ENCODE results near the gene CLEC5A. TPM values are rescaled to one million over a fixed set of nuclear protein-coding genes. Genes with fewer than 3 reads are reported as not detected.

Gene CLEC5A
- total and polyA plus RNA-seq, 2 donors (not counting 1 experiment from before 2014, with no cell fraction given), result 0.03 to 0.47 TPM

DNA sequence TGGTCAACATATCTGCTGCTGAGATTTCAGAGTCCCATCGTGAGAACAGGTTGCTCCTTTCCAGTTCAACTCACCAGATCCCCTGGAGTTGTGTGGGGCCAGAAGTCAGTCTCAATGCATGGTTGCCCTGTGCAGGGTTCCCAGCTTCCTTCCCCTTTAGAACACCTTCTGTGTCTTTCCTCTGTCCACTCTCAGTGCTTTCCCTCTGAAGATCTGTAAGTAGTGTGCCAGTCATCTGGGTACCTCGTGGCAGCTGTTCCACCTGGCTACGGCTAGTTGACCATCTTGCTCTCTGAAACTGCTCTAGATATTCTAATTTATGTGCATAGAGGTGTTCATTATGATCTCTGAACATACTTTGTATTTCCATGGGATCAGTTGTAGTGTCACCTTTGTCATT lies 69.4 kb downstream of the CLEC5A start:
- Histone ChIP-seq H4K20me1 (ENCODE audit: control insufficient read depth, insufficient read depth, low read length, poor library complexity, severe bottlenecking) (no peaks in the 10 kb centered on the region), H3K9ac (ENCODE audit: low read length) (no peak overlapping the region), H3K79me2 (ENCODE audit: control insufficient read depth, insufficient read depth, low read length) (no peaks in the 10 kb centered on the region), H3K27me3 (replicated peaks in 1 of 4; ENCODE audit: control extremely low read depth in 1 of 4, control insufficient read depth in 3 of 4, insufficient read depth in 4 of 4, low read length in 3 of 4) (no peaks in the 10 kb centered on the region), H3K4me1 (ENCODE audit: control insufficient read depth in 2 of 2, insufficient read depth in 2 of 2, low read length in 2 of 2) (no peaks in the 10 kb centered on the region), H3K4me2 (replicated peaks; ENCODE audit: low read depth, low read length, poor library complexity, severe bottlenecking) (no peak overlapping the region), H2AFZ (ENCODE audit: insufficient read depth, low read depth, low read length, poor library complexity, severe bottlenecking) (no peak overlapping the region), H3K4me3 (ENCODE audit: control extremely low read depth in 1 of 5, extremely low read depth in 1 of 5, insufficient read depth in 1 of 5, low read depth in 2 of 5, low read length in 4 of 5) (no peak overlapping the region), H3K9me3 (ENCODE audit: control extremely low read depth in 1 of 3, control insufficient read depth in 2 of 3, insufficient read depth in 1 of 3, low read length in 2 of 3) (peaks cover 0 to 2% (median 0%) of the 10 kb centered on the region in 3 donors), H3K36me3 (replicated peaks in 1 of 2; ENCODE audit: control extremely low read depth in 1 of 2, control insufficient read depth in 1 of 2, extremely low read depth in 1 of 2, insufficient read depth in 2 of 2, low read length in 1 of 2) (no peaks in the 10 kb centered on the region), H3K27ac (ENCODE audit: low read length in 2 of 2) (no peak overlapping the region)
- intact Hi-C loops (cut with micrococcal nuclease), result no loop called here
- DNase-seq, result no peak
- CTCF ChIA-PET, result no interaction called here
- no peak for ATAC-seq (ENCODE audit: low read depth)
- Mint-ChIP-seq H3K27ac (no peak overlapping the region), H3K4me3 (no peak overlapping the region), H3K9me3 (ENCODE audit: insufficient read depth) (peaks cover 2% of the 10 kb centered on the region), H3K4me1 (no peaks in the 10 kb centered on the region), H3K27me3 (no peaks in the 10 kb centered on the region)
- POLR2A ChIA-PET, result no interaction called here
- no peak for TF ChIP-seq EZH2 (IDR thresholded peaks at IDR 0.05; ENCODE audit: borderline replicate concordance, insufficient read depth, low read depth, low read length, poor library complexity, severe bottlenecking)
- TF ChIP-seq, protein P1, sequence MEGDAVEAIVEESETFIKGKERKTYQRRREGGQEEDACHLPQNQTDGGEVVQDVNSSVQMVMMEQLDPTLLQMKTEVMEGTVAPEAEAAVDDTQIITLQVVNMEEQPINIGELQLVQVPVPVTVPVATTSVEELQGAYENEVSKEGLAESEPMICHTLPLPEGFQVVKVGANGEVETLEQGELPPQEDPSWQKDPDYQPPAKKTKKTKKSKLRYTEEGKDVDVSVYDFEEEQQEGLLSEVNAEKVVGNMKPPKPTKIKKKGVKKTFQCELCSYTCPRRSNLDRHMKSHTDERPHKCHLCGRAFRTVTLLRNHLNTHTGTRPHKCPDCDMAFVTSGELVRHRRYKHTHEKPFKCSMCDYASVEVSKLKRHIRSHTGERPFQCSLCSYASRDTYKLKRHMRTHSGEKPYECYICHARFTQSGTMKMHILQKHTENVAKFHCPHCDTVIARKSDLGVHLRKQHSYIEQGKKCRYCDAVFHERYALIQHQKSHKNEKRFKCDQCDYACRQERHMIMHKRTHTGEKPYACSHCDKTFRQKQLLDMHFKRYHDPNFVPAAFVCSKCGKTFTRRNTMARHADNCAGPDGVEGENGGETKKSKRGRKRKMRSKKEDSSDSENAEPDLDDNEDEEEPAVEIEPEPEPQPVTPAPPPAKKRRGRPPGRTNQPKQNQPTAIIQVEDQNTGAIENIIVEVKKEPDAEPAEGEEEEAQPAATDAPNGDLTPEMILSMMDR (IDR thresholded peaks at IDR 0.05), result no peak
- 88% methylated on average over 1 of the region's 3 CpGs for WGBS (ENCODE audit: insufficient coverage)

Other genes starting within 250 kb of the CLEC5A start
- gene DENND11, start 244.8 kb downstream of the CLEC5A start, total RNA-seq, result 79.5 and 85.9 TPM in 2 replicates
- 26.4 and 27.8 TPM in 2 replicates for gene DENND11, start 244.8 kb downstream of the CLEC5A start, polyA plus RNA-seq
- gene WEE2, start 238.6 kb downstream of the CLEC5A start, total RNA-seq, result not detected in 2 replicates
- gene WEE2, start 238.6 kb downstream of the CLEC5A start, polyA plus RNA-seq, result not detected in 2 replicates
- 89.1 and 93.6 TPM in 2 replicates for gene SSBP1, start 208.6 kb downstream of the CLEC5A start, total RNA-seq
- 37.2 and 60.3 TPM in 2 replicates for gene SSBP1, start 208.6 kb downstream of the CLEC5A start, polyA plus RNA-seq
- gene TAS2R3, start 182.9 kb downstream of the CLEC5A start, total RNA-seq, result 8.6 and 9.5 TPM in 2 replicates
- gene TAS2R3, start 182.9 kb downstream of the CLEC5A start, polyA plus RNA-seq, result not detected in 2 replicates
- 5.4 and 6.7 TPM in 2 replicates for gene TAS2R4, start 170.3 kb downstream of the CLEC5A start, total RNA-seq
- gene TAS2R4, start 170.3 kb downstream of the CLEC5A start, polyA plus RNA-seq, result 0.22 and 0.39 TPM in 2 replicates
- 3.6 and 6.5 TPM in 2 replicates for gene TAS2R5, start 156.8 kb downstream of the CLEC5A start, total RNA-seq
- 1.3 and 2.6 TPM in 2 replicates for gene TAS2R5, start 156.8 kb downstream of the CLEC5A start, polyA plus RNA-seq
- gene PRSS37, start 105.5 kb downstream of the CLEC5A start, total RNA-seq, result not detected in 2 replicates
- not detected in 2 replicates for gene PRSS37, start 105.5 kb downstream of the CLEC5A start, polyA plus RNA-seq
- not detected in 2 replicates for gene OR9A4, start 30.6 kb downstream of the CLEC5A start, total RNA-seq
- gene OR9A4, start 30.6 kb downstream of the CLEC5A start, polyA plus RNA-seq, result not detected in 2 replicates
- not detected in 2 replicates for gene TAS2R38, start 26.8 kb upstream of the CLEC5A start, total RNA-seq
- not detected in 2 replicates for gene TAS2R38, start 26.8 kb upstream of the CLEC5A start, polyA plus RNA-seq
- 0.05 TPM in 1 of 2 replicates, not detected in the other for gene MGAM, start 48.9 kb upstream of the CLEC5A start, total RNA-seq
- 0.03 and 0.09 TPM in 2 replicates for gene MGAM, start 48.9 kb upstream of the CLEC5A start, polyA plus RNA-seq
- gene MGAM2, start 164.7 kb upstream of the CLEC5A start, total RNA-seq, result not detected in 2 replicates
- gene MGAM2, start 164.7 kb upstream of the CLEC5A start, polyA plus RNA-seq, result not detected in 2 replicates